ENCODE results near the gene SEC14L3. TPM values are rescaled to one million over a fixed set of nuclear protein-coding genes. Genes with fewer than 3 reads are reported as not detected.
A peak's percentile ranks its signal among the peaks of the same experiment; 100 is the strongest.

The SEC14L3 gene
- total and polyA plus RNA-seq, 10 of the 15 experiments (the other 5 are each of a cell fraction or from before 2014, with no cell fraction given), result 0.03 TPM; not detected in 9

DNA sequence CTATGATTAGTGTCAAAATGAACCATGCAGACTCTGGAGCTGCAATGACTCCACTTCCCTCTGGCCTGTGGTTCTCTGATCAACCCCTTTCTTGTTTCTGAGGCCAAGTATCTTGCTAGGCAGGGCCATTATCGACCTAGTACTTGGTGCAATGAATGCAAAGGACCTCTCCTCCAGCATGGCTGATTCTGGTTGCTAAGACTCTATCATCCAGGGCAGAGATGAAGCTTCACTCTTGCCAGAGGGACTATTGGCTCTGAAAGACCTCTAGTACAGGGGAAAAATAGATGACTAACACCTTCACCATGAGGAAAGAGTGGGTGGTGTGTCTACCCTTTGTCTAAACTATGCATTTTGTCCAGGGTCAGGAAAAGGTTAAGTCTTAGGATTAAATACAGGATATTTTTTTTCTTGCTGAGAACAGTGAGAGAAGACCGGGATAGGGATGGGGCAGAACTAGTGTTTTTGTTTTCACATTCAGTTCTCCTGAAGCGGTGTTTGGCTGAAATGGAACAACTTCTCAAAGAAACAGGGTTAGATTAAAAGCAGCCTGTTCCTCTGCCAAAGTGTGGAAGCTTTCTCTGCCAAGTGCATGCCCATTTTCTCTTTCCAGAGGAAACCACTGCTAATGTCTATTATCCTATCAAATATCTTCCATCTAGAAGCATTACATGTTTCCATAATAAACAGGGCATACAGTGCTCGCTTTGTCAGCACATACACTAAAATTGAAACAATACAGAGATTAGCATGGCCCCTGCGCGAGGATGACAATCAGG is 51.3 kb downstream of the SEC14L3 start:
- no peak overlapping the region for H3K4me3 ChIP-seq
- H3K27me3 ChIP-seq (replicated peaks in 1 of 2; ENCODE audit: control insufficient read depth in 2 of 2, insufficient read depth in 2 of 2, low read length in 1 of 2), result no peaks in the 10 kb centered on the region
- peak overlapping the region; percentile 2; the same call in 1 of the 2 replicates for H3K27ac ChIP-seq (ENCODE audit: control insufficient read depth, insufficient read depth)
- TF ChIP-seq SPI1 (IDR thresholded peaks at IDR 0.05; ENCODE audit: borderline replicate concordance, insufficient read depth, low read depth, low read length) (0 out of 2 replicates have a peak, but pooled peaks have one; percentile 13), ETV6 (conservative IDR thresholded peaks at IDR 0.05 in 1 of 2, IDR thresholded peaks at IDR 0.05 in 1 of 2; ENCODE audit: borderline replicate concordance in 1 of 2, low read depth in 1 of 2) (no peak), FOXM1 (IDR thresholded peaks at IDR 0.05; ENCODE audit: low read depth, low read length) (no peak)
- 97% methylated on average over 6 of the region's 6 CpGs for WGBS (ENCODE audit: insufficient coverage, insufficient replicate concordance, low lambda C conversion rate, missing lambda C conversion rate)
- intact Hi-C loops (cut with micrococcal nuclease; ENCODE audit: unreplicated experiment), result no loop called here
- peaks cover 16% of the 10 kb centered on the region for H3K4me1 ChIP-seq (ENCODE audit: control insufficient read depth, insufficient read depth, low read length)
- H2AFZ ChIP-seq (ENCODE audit: control insufficient read depth, low read depth, low read length), result no peak overlapping the region
- H3K36me3 ChIP-seq (ENCODE audit: control insufficient read depth in 2 of 2, insufficient read depth in 2 of 2, low read length in 1 of 2), result peaks cover 0 to 17% of the 10 kb centered on the region in 2 experiments; a peak in 2 of 4 replicates
- ChIA-PET CTCF (interaction anchor here (0.6 to 7.5 kb wide), 4 partner anchors 24 to 131 kb away, joined by 3 to 172 read pairs (median 38); partner anchors contain the start of genes CASTOR1 and SEC14L2), POLR2A (interaction anchor here (1.6 to 6.4 kb wide), 3 partner anchors 10 to 29 kb away, joined by 4 to 60 read pairs (median 19); no protein-coding TSS in a partner anchor), SMC1A (ENCODE audit: uncharacterized antibody, unreplicated experiment) (interaction anchor here (1.2 to 3.5 kb wide), 2 partner anchors 8 to 14 kb away, joined by 4 to 13 read pairs; no protein-coding TSS in a partner anchor), RAD21 (ENCODE audit: unreplicated experiment) (interaction anchor here (7.3 kb wide), 1 partner anchor 28 kb away, joined by 137 read pairs; the partner anchor contains the start of genes RNF215 and SEC14L2)
- H3K4me2 ChIP-seq (ENCODE audit: control insufficient read depth, insufficient read depth), result no peak overlapping the region
- no peaks in the 10 kb centered on the region for H3K9me3 ChIP-seq (replicated peaks; ENCODE audit: control insufficient read depth, insufficient read depth, low read length)
- FAIRE-seq, result no peak
- no peak for ATAC-seq
- no peaks in the 10 kb centered on the region for H4K20me1 ChIP-seq (ENCODE audit: control insufficient read depth, insufficient read depth)
- DNase-seq (ENCODE audit: low read depth, low spot score), result no peak
- no peak overlapping the region for H3K9ac ChIP-seq (ENCODE audit: control insufficient read depth, insufficient read depth, low read length)
- H3K79me2 ChIP-seq (ENCODE audit: control insufficient read depth, insufficient read depth, low read length), result peaks cover 30% of the 10 kb centered on the region
- in situ Hi-C loops (cut with MboI), result no loop called here
- no TSS peak for BruUV-seq (replicated peaks)

DNA sequence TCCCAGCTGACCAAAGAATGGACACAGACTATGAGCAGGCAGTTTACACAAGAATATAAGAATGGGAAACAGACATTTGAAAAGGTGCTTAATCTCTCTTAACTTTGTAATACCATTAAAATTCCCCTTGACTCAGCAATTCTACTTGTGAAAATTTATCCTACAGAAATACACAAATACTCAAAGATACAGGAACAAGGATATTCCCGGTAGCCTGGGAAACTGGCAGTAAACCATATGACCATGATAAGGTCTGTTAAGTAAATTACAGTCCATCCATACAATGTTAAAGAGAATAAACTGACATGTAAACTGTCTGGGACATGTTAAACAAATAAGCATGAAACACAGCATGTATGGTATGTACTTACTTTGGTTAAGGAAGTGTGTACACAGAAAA is 55.0 kb downstream of the SEC14L3 start:
- SMC1A ChIA-PET (ENCODE audit: uncharacterized antibody, unreplicated experiment), result no interaction called here
- RAD21 ChIA-PET (ENCODE audit: unreplicated experiment), result no interaction called here
- BruUV-seq (replicated peaks), result no TSS peak
- POLR2A ChIA-PET, result interaction anchor here (1.1 kb wide), 1 partner anchor 21 kb away, joined by 5 read pairs; no protein-coding TSS in a partner anchor
- no peak for DNase-seq (ENCODE audit: low read depth, low spot score)
- no peaks in the 10 kb centered on the region for H3K9me3 ChIP-seq (replicated peaks; ENCODE audit: control insufficient read depth, insufficient read depth, low read length)
- no peak overlapping the region for H3K27ac ChIP-seq (ENCODE audit: control insufficient read depth, insufficient read depth)
- no peaks in the 10 kb centered on the region for H3K27me3 ChIP-seq (replicated peaks in 1 of 2; ENCODE audit: control insufficient read depth in 2 of 2, insufficient read depth in 2 of 2, low read length in 1 of 2)
- H3K4me3 ChIP-seq, result no peak overlapping the region
- peaks cover 4% of the 10 kb centered on the region for H3K4me1 ChIP-seq (ENCODE audit: control insufficient read depth, insufficient read depth, low read length)
- no peaks in the 10 kb centered on the region for H4K20me1 ChIP-seq (ENCODE audit: control insufficient read depth, insufficient read depth)
- H3K9ac ChIP-seq (ENCODE audit: control insufficient read depth, insufficient read depth, low read length), result no peak overlapping the region
- H3K79me2 ChIP-seq (ENCODE audit: control insufficient read depth, insufficient read depth, low read length), result peaks cover 6% of the 10 kb centered on the region
- in situ Hi-C loops (cut with MboI) (no loop called here), intact Hi-C loops (cut with micrococcal nuclease; ENCODE audit: unreplicated experiment) (no loop called here)
- no peak for FAIRE-seq
- H2AFZ ChIP-seq (ENCODE audit: control insufficient read depth, low read depth, low read length), result no peak overlapping the region
- CTCF ChIA-PET, result interaction anchor here (0.7 kb wide), 1 partner anchor 29 kb away, joined by 3 read pairs; the partner anchor contains the start of gene RNF215
- no peak for ATAC-seq
- H3K4me2 ChIP-seq (ENCODE audit: control insufficient read depth, insufficient read depth), result no peak overlapping the region
- 100% methylated on average over 1 of the region's 1 CpG for WGBS (ENCODE audit: insufficient coverage, insufficient replicate concordance, low lambda C conversion rate, missing lambda C conversion rate)
- peaks cover 0 to 17% of the 10 kb centered on the region in 2 experiments; a peak in 2 of 4 replicates for H3K36me3 ChIP-seq (ENCODE audit: control insufficient read depth in 2 of 2, insufficient read depth in 2 of 2, low read length in 1 of 2)
- TF ChIP-seq, protein P1, sequence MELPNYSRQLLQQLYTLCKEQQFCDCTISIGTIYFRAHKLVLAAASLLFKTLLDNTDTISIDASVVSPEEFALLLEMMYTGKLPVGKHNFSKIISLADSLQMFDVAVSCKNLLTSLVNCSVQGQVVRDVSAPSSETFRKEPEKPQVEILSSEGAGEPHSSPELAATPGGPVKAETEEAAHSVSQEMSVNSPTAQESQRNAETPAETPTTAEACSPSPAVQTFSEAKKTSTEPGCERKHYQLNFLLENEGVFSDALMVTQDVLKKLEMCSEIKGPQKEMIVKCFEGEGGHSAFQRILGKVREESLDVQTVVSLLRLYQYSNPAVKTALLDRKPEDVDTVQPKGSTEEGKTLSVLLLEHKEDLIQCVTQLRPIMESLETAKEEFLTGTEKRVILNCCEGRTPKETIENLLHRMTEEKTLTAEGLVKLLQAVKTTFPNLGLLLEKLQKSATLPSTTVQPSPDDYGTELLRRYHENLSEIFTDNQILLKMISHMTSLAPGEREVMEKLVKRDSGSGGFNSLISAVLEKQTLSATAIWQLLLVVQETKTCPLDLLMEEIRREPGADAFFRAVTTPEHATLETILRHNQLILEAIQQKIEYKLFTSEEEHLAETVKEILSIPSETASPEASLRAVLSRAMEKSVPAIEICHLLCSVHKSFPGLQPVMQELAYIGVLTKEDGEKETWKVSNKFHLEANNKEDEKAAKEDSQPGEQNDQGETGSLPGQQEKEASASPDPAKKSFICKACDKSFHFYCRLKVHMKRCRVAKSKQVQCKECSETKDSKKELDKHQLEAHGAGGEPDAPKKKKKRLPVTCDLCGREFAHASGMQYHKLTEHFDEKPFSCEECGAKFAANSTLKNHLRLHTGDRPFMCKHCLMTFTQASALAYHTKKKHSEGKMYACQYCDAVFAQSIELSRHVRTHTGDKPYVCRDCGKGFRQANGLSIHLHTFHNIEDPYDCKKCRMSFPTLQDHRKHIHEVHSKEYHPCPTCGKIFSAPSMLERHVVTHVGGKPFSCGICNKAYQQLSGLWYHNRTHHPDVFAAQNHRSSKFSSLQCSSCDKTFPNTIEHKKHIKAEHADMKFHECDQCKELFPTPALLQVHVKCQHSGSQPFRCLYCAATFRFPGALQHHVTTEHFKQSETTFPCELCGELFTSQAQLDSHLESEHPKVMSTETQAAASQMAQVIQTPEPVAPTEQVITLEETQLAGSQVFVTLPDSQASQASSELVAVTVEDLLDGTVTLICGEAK (IDR thresholded peaks at IDR 0.05; ENCODE audit: borderline replicate concordance), result no peak
- TF ChIP-seq RAD51 (IDR thresholded peaks at IDR 0.05), result no peak
- TF ChIP-seq PAX5 (IDR thresholded peaks at IDR 0.05; ENCODE audit: borderline replicate concordance, low read depth, low read length), result no peak
- TF ChIP-seq, protein P2, sequence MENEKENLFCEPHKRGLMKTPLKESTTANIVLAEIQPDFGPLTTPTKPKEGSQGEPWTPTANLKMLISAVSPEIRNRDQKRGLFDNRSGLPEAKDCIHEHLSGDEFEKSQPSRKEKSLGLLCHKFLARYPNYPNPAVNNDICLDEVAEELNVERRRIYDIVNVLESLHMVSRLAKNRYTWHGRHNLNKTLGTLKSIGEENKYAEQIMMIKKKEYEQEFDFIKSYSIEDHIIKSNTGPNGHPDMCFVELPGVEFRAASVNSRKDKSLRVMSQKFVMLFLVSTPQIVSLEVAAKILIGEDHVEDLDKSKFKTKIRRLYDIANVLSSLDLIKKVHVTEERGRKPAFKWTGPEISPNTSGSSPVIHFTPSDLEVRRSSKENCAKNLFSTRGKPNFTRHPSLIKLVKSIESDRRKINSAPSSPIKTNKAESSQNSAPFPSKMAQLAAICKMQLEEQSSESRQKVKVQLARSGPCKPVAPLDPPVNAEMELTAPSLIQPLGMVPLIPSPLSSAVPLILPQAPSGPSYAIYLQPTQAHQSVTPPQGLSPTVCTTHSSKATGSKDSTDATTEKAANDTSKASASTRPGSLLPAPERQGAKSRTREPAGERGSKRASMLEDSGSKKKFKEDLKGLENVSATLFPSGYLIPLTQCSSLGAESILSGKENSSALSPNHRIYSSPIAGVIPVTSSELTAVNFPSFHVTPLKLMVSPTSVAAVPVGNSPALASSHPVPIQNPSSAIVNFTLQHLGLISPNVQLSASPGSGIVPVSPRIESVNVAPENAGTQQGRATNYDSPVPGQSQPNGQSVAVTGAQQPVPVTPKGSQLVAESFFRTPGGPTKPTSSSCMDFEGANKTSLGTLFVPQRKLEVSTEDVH (IDR thresholded peaks at IDR 0.05; ENCODE audit: low read depth, partially characterized antibody), result no peak

Data from GM12878 (cell line).